Stimulated activated CD4-positive, alpha-beta T cell treated with anti-CD3 and anti-CD28 coated beads, Interleukin-15, amount 100 ng/mL, for 48 hours (primary cell): ENCODE measurements around the gene ETDC.
"Not testable (repeated sequence)": the region's sequence is repeated elsewhere in the genome, so short reads cannot be mapped to it uniquely, and the experiment has no call there.

Source experiments
- DNase-seq, 2 donors: peaks; one replicate each; pipeline ENCODE4 v3.0.0-alpha.2; 2020; ENCODE audit warnings: low read depth in 2 of 2

Gene ETDC

DNA sequence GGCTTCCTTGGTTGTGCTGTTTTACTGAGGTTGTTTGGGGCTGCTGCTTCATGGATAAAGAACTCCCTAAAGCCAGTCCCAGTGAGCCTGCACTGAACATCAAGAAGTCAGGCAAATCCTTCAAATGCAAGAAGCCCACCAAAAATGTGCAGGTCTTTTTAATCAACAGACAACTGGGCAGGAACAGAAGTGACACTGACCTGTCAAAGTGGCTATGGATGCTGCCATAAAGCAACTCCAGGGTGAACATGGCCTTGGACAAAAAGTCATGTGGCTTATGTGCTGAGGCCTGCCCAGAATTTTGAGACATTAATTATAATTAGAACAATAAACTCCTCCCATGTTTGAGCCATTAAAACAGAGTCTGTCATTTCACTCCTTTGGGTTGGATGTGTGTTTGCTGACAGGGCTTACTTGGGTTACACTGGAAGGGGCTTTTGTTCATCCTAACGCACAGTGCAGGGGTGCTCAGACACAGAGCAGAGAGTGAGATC, at the start of gene ETDC:
ETDC (plus strand) TSS at position 51 of the 494 bp plus-strand sequence; CDS start at position 51, 0 bp downstream.
- no peak for DNase-seq

DNA sequence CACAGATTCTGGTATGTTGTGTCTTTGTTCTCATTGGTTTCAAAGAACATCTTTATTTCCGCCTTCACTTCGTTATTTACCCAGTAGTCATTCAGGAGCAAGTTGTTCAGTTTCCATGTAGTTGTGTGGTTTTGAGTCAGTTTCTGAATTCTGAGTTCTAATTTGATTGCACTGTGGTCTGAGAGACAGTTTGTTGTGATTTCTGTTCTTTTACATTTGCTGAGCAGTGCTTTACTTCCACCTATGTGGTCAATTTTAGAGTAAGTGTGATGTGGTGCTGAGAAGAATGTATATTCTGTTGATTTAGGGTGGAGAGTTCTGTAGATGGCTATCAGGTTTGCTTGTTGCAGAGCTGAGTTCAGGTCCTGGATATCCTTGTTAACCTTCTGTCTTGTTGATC, 48.3 kb upstream of the ETDC start:
- not testable (repeated sequence) for DNase-seq

DNA sequence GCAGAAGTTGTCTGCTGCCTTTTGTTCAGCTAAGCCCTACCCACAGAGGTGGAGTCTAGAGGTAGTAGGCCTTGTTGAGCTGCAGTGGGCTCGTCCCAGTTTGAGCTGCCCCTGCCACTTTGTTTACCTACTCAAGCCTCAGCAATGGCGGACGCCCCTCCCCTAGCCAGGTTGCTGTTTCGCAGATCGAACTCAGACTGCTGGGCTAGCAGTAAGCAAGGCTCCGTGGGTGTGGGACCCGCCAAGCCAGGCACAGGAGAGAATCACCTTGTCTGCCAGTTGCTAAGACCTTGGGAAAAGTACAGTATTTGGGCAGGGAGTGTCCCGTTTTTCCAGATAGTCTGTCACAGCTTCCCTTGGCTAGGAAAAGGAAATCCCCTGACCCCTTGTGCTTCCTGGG, 45.9 kb upstream of the ETDC start:
- DNase-seq = not testable (repeated sequence)

DNA sequence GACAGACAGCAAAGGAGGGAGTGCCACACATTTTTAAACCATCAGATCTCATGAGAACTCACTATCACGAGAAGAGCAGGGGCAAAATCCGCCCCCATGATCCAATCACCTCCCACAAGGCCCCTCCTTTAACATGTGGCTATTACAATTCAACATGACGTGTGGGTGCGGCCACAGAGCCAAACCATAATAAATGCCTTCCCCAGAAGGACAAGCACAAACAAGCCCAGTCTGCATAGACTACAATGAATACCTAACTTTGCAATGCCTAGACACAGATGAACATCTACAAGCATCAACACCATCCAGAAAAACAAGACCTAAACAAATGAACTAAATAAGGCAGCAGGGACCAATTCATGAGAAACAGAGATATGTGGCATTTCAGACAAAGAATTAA, 45.1 kb upstream of the ETDC start:
- DNase-seq = no peak

DNA sequence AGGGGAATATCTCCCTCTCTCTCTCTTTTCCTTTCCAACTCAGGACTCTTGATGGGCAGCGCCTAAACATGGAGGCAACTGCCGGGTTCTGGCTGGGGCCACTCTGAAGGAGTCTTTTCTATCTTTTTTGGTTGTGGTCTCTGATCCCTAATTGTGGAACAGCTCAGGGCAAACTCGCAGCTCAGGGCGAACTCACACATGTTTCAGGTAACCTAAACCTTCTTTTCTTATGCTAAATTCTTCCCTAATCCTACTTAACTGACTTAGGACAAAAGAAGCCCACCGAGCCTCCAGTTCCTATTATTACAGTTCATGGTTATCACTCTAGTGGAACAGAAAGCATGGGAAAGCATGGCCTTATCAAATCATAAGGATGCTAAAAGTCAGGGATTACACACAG, 36.1 kb upstream of the ETDC start:
- DNase-seq = no peak

DNA sequence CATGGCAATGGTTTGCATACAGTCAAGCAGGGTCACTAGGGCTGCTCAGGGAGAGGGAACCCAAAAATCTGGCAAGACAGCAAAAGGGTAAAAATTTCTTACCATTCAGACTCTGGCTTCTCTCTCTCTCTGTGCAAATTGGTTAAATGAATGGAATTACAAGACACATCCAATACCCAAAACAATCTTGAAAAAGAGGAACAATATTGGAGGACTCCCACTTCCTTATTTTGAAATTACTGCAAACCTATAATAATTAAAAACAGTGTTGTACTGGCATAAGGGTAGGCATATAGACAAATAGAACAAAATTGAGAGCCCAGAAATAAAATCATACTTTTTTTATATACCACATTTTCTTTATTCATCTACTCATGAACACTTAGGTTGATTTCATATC, 33.3 kb upstream of the ETDC start:
- DNase-seq = no peak

DNA sequence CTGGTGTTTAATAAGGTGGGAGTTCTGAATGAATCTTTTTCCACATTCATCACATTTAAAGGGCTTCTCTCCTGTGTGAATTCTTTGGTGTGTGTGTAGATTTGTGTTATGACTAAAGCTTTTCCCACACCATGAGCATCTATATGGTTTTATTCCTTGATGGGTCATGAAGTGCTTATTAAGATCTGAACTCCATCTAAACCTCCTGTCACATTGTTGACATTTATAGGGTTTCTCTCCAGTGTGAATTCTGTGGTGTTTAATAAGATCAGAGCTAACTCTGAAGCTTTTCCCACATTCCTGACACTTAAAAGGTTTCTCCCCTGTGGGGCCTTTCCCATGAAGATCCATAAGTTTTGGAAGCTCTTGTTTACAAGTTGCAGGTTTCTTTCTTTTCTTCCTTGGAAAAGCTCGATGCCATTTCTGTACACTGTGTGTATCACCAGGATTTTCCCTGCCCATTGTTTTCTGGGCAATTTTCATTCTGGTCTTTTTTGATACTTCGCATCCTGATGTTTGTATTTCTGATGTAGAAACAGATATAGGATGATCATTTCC, 21.9 kb upstream of the ETDC start:
- DNase-seq = no peak

DNA sequence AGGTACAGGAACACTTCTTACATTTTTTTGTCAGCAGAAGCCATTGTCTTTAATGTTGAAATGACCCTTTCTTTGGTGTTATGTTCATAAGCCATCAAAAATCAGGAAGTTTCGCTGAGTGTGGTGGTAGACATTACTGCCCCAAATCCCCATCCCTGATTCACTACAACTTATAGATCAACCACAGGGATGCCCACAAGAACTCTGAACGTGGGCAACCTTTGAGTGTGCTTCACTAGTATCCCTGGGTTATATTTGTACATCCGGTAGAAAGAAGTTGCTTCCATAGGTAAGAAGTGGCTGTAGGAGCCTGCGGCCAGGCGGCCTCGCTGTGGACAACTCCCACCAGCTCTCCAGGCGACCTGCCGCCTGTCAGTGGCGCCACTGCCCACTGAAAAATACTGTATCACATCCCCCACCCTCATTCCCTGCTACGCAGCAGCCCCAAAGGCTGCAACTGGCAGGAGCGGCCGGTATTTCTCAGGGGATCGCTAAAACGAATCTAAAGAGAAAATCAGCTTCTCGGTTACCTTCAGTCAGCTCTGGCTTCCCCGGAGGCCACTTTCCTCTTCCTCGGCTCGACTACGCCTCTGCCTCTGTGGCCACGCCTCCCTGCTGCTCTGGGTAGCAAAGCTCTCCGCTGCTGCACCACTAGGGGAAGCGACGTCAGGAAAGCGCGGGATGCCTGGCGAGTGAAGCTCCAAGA, 13.9 kb upstream of the ETDC start:
- peak; percentile 19 to 58 for DNase-seq

DNA sequence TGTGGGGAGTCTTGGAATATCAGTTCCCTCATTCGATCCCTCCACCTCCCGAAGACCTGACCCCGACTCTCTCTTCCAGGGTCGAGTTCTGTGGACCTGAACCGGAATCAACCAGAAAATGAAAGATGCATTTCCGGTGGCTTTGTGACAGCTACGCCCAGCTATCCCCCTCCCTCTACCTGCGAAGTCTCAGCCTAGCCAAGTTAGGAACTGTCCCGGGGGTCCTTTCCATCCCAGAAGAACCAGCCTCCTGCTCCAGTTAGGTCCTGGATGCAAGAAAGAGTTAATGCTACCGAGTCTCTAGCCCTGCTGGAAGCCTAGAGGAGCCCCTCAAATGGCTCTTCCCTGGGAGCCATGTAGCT, 13.4 kb upstream of the ETDC start:
- no peak for DNase-seq

DNA sequence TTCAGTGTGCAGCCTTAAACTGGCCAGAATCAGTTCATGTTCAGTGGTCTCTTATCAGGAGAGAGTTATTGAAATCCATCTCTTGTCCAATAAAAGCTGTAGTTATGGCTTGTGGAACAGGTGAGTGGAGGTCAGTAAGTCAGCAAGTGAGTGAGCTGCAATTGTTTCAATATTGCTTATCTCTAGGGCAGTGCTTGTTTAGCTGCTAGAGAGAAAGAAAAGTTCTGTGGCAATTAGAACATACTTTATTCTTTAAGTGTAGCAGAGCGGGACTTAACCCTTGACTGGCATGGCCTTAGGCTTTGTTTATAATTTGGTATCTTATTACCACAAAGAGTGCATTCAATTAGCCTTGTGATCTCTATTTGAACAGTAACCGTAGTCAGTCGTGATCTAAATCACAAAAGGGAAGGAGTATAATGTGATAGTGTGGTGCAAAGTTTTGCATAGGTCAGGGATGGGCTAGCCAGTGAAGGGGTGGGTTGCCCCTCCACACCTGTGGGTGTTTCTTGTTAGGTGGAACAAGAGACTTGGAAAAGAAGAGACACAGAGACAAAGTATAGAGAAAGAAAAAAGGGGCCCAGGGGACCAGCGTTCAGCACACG, 6.9 kb upstream of the ETDC start:
- no peak for DNase-seq

DNA sequence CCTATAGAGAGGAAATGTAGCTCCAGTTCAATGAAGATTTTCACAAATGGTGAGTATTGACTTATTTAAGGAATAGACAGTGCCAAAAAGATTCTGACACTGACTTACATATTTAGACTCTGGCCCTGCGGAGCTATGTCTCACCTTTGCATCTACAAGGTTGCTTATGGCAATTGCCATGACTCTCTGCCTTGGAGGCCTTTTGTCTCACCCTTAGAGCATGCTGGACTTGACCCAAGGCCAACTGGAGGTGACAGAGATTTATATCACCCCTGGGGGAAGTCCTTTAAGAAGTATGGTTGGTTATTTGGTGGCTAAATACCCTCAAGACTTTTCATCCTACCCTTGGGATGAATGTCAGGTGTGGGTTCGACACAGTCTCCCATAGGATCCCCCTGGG, 4.5 kb upstream of the ETDC start:
- DNase-seq = no peak

DNA sequence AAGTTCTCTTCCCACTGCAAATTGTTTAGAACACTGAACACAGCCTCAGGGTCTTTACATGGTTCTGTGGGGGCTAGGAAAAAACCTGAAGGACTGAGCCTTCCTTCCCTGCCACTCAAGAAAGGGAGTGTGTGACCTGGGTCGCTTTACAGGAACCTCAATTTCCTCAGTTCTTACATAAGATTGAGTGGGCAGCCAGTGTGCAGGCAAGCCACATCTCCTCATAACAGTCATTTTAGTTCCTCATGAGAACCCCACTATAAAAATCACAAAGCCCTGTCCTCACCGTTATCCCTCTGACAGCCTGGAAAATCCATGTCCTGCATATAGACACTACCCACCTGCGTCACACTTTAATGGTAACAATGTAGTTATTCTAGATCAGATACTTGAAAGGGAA, 2.1 kb upstream of the ETDC start:
- DNase-seq = no peak

DNA sequence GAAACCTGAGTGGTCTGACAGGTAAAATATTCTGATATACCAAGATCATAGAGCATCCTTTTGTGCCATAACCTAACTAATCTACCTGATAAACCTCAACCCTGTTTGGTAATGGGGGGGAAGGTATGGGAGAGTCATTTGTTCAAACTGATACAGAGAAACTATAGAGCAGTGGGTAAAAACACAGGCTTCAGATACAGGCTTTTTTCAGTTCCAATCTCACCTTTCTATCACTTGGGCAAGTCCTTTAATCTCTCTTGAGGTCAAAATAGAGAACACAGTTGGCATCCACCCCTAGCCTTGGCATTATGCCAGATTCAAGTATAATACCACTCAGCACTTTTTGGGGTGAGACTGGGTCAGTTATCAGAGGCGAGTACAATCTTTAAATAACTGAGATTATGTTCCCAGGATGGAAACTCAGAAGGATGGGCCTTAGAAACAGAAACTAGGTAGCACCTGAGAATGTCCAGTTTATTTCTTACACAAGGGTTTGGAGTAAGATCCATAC, 880 bp upstream of the ETDC start:
- no peak for DNase-seq

DNA sequence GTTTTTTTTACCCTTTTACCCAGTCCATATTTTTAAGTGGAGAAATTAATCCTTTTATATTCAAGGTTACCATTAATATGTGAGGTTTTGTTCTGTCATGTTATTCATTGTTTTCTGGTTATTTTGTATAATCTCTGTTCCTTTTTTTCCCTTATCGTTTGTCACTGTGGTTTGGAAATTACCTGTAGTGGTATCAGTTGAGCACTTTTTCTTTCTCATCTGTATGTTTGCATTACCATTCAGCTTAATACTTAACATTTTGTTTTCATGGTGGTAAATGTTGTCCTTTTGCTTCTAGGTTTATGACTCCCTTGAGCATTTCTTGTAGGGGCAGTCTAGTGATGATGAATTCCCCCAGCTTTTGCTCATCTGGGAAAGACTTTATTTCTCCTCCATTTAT, 6.6 kb downstream of the ETDC start:
- no peak for DNase-seq

DNA sequence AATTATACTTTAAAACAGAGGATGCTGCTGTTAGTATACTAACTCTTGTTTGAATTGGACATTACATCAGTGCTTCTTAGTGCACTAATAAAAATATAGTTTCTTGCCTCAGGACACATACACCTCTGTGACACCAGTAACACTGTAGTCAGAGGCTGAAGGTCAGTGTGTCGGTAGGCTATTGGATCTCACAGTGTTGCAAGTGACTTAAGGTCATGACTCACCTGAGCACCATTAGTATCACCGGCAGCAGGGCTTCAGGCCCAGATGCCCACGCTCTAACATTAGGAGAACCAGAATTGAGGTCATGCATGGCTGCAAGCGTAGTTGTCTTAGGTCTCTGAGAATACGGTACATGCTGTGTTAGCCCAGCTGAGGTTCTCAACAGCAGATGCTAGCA, 15.2 kb downstream of the ETDC start:
- no peak for DNase-seq

DNA sequence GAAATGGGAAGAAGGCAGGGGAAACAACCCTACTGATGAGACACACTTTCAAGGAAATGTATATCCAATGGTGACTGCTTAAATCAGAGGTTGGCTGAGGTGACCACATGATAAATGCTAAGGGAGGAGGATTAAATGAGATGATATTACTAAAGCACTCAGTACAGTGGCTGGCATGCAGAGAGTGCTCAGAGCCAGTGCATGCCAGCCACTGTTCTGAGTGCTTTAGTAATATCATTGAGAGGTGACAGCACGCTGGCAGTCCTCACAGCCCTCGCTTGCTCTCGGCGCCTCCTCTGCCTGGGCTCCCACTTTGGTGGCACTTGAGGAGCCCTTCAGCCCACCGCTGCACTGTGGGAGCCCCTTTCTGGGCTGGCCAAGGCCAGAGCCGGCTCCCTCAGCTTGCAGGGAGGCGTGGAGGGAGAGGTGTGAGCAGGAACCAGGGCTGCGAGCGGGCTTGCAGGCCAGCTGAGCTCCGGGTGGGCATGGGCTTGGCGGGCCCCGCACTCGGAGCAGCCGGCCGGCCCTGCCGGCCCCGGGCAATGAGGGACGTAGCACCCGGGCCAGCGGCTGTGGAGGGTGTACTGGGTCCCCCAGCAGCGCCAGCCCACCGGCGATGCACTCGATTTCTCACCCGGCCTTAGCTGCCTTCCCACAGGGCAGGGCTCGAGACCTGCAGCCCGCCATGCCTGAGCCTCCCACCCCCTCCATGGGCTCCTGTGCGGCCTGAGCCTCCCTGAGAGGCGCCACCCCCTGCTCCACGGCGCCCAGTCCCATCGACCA, 15.9 kb downstream of the ETDC start:
- not testable (repeated sequence) for DNase-seq

DNA sequence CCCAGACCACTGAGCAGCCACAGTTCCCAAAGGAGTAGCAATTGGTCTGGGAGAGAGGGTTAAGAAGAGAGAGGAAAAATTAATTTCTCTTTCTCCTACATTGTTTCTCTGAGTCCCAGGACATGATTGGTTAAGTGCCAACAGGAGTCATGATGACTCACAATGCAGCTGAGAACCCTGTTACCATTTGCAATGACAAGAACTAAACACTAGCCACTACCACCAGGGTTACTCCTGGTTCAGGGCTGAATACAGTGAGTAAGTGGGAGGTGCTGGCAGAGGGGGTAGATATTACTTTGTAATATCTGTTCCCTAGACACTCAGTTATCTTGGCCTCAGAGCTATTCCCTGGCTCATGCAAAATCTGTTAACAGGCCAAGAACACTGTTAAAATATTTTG, 18.0 kb downstream of the ETDC start:
- DNase-seq = no peak

DNA sequence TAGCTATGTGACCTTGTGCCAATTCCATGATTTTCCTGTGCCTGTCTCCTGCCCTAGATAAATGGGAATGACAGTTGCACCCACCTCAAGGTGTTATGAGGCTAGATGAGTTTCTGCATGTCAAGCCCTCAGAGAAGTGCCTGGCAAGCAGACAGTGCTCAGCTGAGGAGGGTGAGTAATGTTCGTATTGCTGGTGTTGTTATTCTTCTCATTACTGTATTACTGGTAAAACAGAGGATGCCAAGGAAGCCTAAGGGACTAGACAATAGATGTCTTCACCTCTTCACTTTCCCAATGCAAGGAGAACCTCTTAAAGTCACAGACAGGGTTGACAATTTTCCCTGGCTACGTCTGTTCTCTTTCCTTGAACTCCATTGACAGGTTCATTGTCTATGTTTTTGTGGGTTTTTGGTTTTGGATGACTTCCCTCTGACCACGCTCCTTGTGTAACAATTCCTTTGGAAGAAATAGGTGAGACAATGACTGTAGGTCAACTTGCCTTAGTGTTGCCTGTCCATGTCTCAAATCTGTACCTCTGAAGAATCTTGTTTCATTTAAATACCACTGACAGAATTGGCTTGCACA, 19.2 kb downstream of the ETDC start:
- no peak for DNase-seq

DNA sequence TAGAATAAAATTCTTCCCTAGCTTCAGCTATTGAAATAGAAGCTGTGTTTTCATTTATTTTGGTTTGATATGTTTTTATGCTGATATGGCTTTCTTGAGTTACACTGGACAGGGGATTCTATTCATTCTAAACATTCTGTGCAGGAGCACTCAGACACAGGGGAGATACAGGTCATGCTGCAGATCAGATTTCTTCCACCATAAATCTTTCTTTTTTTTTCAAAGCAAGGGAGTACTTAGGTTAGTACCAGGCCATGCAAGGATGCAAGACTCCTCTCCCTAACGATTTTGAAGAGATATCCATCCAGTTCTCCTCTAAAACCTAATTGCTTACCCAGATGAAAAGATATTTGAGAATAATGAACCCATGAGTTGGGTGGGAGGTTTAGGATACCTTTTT, 21.4 kb downstream of the ETDC start:
- no peak for DNase-seq

DNA sequence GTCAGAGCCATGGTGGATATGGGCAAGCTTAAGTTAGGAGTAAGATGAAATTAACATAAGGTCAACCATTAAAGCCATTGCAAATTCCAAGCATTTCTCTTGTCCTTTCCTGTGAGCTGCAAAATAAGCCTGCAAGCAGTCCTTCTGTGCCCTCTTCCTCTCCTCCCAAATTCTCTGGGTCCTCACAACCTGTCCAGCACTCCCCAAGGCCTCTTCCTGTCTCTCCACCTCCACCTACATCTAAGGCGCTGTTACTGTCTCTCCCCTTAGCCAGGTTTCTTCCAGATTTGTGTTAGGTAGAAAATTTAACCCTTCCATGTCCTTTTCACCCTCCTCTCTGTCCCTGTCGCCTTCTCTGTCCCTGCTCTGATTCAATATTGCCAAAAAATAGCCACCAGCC, 22.2 kb downstream of the ETDC start:
- DNase-seq = no peak

DNA sequence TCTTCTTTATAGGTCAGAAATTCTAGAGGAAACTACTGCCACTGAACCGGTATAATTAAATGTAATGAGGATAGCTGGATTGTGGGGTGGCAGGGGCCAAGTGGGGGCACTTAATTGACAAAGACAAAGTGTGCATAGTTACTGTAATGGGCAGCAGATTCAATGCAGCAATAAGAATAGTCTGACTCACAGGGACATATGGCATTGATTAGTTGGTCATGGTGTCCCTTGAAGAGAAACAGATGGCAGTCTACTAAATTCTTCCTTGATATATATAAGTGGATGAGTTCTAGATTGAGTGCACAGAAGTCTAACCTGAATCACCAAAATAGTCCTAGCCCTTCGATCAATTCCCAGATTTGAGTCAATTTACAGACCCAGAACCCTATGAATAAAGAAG, 31.6 kb downstream of the ETDC start:
- DNase-seq = no peak

DNA sequence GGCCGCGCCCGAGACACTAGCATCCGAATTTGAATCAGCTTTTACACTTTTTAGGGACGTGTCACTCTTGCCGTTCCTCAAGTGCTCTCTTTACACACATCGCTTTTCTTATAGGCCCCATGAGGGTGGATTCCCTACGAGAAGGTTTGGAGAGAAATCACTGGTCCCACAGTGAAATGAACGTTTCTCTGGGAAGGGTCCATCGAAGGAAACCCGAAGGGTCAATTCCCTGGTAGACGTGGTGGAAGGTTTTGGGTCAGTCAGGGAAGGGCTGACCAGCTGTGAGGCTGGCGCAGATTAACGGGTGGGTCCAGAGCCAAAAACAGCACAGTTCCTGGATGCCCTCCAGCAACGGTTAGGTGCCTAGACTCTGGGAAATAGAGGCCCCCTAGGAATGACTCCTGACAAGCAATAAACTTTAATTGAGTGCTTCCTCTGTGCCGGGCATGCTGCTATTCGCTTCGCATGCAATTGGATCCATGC, 35.9 kb downstream of the ETDC start:
- DNase-seq = no peak
